ENCODE results near the gene KCNQ1OT1. TPM values are rescaled to one million over a fixed set of nuclear protein-coding genes. Genes with fewer than 3 reads are reported as not detected.

Gene KCNQ1OT1
- total RNA-seq, 1 donor from 2014 or later, result 2.3 TPM

- Histone ChIP-seq H3K9ac (no peak overlapping the region), H3K4me2 (no peak overlapping the region), H3K4me3 (no peak overlapping the region), H3K36me3 (no peaks in the 10 kb centered on the region), H3K4me1 (peaks cover 7% of the 10 kb centered on the region), H3F3A (ENCODE audit: low read depth) (no peaks in the 10 kb centered on the region), H3K27ac (no peak overlapping the region), H4K20me1 (ENCODE audit: low read depth) (peaks cover 31% of the 10 kb centered on the region), H3K79me2 (ENCODE audit: low read depth) (no peaks in the 10 kb centered on the region), H2AFZ (replicated peaks) (no peak overlapping the region), H3K9me3 (ENCODE audit: low read depth) (no peaks in the 10 kb centered on the region), H3K27me3 (no peaks in the 10 kb centered on the region)
- H3K27ac Mint-ChIP-seq, result no peak overlapping the region
- H3K36me3 Mint-ChIP-seq, result peaks cover 2% of the 10 kb centered on the region
- no peaks in the 10 kb centered on the region for H3K9me3 Mint-ChIP-seq
- DNase-seq (ENCODE audit: low spot score), result no peak
- peaks cover 17% of the 10 kb centered on the region for H3K4me1 Mint-ChIP-seq
- H3K4me3 Mint-ChIP-seq, result no peak overlapping the region
- peaks cover 5% of the 10 kb centered on the region for H3K27me3 Mint-ChIP-seq (ENCODE audit: insufficient read depth, low read depth)
- TF ChIP-seq EZH2 (IDR thresholded peaks at IDR 0.05), result no peak
Observed at GRCh38 chr11:2683806-2684205, 16.0 kb downstream of the KCNQ1OT1 start.

- Histone ChIP-seq H4K20me1 (ENCODE audit: low read depth) (peaks cover 12% of the 10 kb centered on the region), H3K79me2 (ENCODE audit: low read depth) (no peaks in the 10 kb centered on the region), H3F3A (ENCODE audit: low read depth) (no peaks in the 10 kb centered on the region), H3K36me3 (no peaks in the 10 kb centered on the region), H2AFZ (replicated peaks) (no peak overlapping the region), H3K4me1 (no peaks in the 10 kb centered on the region), H3K4me3 (no peak overlapping the region), H3K27ac (no peak overlapping the region), H3K4me2 (no peak overlapping the region), H3K27me3 (no peaks in the 10 kb centered on the region), H3K9ac (no peak overlapping the region), H3K9me3 (ENCODE audit: low read depth) (no peaks in the 10 kb centered on the region)
- no peak for DNase-seq (ENCODE audit: low spot score)
- Mint-ChIP-seq H3K27me3 (ENCODE audit: insufficient read depth, low read depth) (peaks cover 8% of the 10 kb centered on the region), H3K9me3 (no peaks in the 10 kb centered on the region), H3K4me1 (peaks cover 10% of the 10 kb centered on the region), H3K4me3 (no peak overlapping the region), H3K27ac (no peak overlapping the region), H3K36me3 (peaks cover 2% of the 10 kb centered on the region)
- TF ChIP-seq EZH2phosphoT487 (IDR thresholded peaks at IDR 0.05) (no peak), CTCF (IDR thresholded peaks at IDR 0.05) (no peak), EZH2 (IDR thresholded peaks at IDR 0.05) (no peak)
Observed at GRCh38 chr11:2681408-2682145, 18.2 kb downstream of the KCNQ1OT1 start.

- no peaks in the 10 kb centered on the region for H3F3A ChIP-seq (ENCODE audit: low read depth)
- Mint-ChIP-seq H3K27me3 (ENCODE audit: insufficient read depth, low read depth) (peaks cover 8% of the 10 kb centered on the region), H3K9me3 (no peaks in the 10 kb centered on the region), H3K4me1 (peaks cover 12% of the 10 kb centered on the region), H3K36me3 (peaks cover 2% of the 10 kb centered on the region), H3K27ac (no peak overlapping the region), H3K4me3 (no peak overlapping the region)
- H3K4me2 ChIP-seq, result no peak overlapping the region
- H3K9ac ChIP-seq, result no peak overlapping the region
- H3K79me2 ChIP-seq (ENCODE audit: low read depth), result no peaks in the 10 kb centered on the region
- H3K4me3 ChIP-seq, result no peak overlapping the region
- DNase-seq (ENCODE audit: low spot score), result no peak
- no peak overlapping the region for H2AFZ ChIP-seq (replicated peaks)
- no peaks in the 10 kb centered on the region for H3K27me3 ChIP-seq
- H4K20me1 ChIP-seq (ENCODE audit: low read depth), result peaks cover 19% of the 10 kb centered on the region
- no peak overlapping the region for H3K27ac ChIP-seq
- no peaks in the 10 kb centered on the region for H3K9me3 ChIP-seq (ENCODE audit: low read depth)
- H3K36me3 ChIP-seq, result no peaks in the 10 kb centered on the region
- TF ChIP-seq EZH2 (IDR thresholded peaks at IDR 0.05) (no peak), EZH2phosphoT487 (IDR thresholded peaks at IDR 0.05) (no peak), CTCF (IDR thresholded peaks at IDR 0.05) (no peak)
- H3K4me1 ChIP-seq, result peaks cover 15% of the 10 kb centered on the region
Observed at GRCh38 chr11:2679011-2679676, 20.6 kb downstream of the KCNQ1OT1 start.

GRCh38 chr11:2678396-2678795 is 21.4 kb downstream of the KCNQ1OT1 start:
- H3K79me2 ChIP-seq (ENCODE audit: low read depth), result no peaks in the 10 kb centered on the region
- no peak overlapping the region for H3K27ac ChIP-seq
- Mint-ChIP-seq H3K27ac (no peak overlapping the region), H3K4me1 (peaks cover 14% of the 10 kb centered on the region), H3K27me3 (ENCODE audit: insufficient read depth, low read depth) (peaks cover 11% of the 10 kb centered on the region), H3K4me3 (no peak overlapping the region), H3K9me3 (no peaks in the 10 kb centered on the region), H3K36me3 (peaks cover 4% of the 10 kb centered on the region)
- H3K4me1 ChIP-seq, result peaks cover 16% of the 10 kb centered on the region
- TF ChIP-seq EZH2phosphoT487 (IDR thresholded peaks at IDR 0.05) (no peak), EZH2 (IDR thresholded peaks at IDR 0.05) (no peak), CTCF (IDR thresholded peaks at IDR 0.05) (no peak)
- no peaks in the 10 kb centered on the region for H3K27me3 ChIP-seq
- H4K20me1 ChIP-seq (ENCODE audit: low read depth), result peaks cover 19% of the 10 kb centered on the region
- H3K9ac ChIP-seq, result no peak overlapping the region
- H3F3A ChIP-seq (ENCODE audit: low read depth), result no peaks in the 10 kb centered on the region
- no peaks in the 10 kb centered on the region for H3K9me3 ChIP-seq (ENCODE audit: low read depth)
- no peak for DNase-seq (ENCODE audit: low spot score)
- no peak overlapping the region for H3K4me3 ChIP-seq
- H2AFZ ChIP-seq (replicated peaks), result no peak overlapping the region
- H3K36me3 ChIP-seq, result no peaks in the 10 kb centered on the region
- no peak overlapping the region for H3K4me2 ChIP-seq
